HepG2 (cell line): Measurements from ENCODE around the gene MAP2K5. TPM values are rescaled to one million over a fixed set of nuclear protein-coding genes. Genes with fewer than 3 reads are reported as not detected.

ENCODE experiments used
- CREB1 ChIP-seq, 2 experiments: fragments of 450-650 bp in 1 of 2; IDR thresholded peaks; 2 replicates each; pipeline ENCODE4 v1.6.1; 2016 to 2017; ENCODE audit warnings: control low read depth in 1 of 2, mild to moderate bottlenecking in 1 of 2, missing compliant biosample characterization in 1 of 2, missing genetic modification characterization in 1 of 2
- POLR2AphosphoS5 ChIP-seq: IDR thresholded peaks from 2 replicates; pipeline ENCODE4 v1.6.1; 2012; ENCODE audit warnings: low read depth, low read length
- RBM22 ChIP-seq: fragments of 200-400 bp; formaldehyde crosslinking; optimal IDR thresholded peaks from 2 replicates; pipeline ENCODE3; 2017; ENCODE audit warnings: mild to moderate bottlenecking, low read length, moderate library complexity
- RFX5 ChIP-seq: IDR thresholded peaks from 2 replicates; pipeline ENCODE4 v1.6.1; 2011; ENCODE audit warnings: low read depth, low read length, improper control_type of control experiment
- ZNF550 ChIP-seq: sonication (generic); formaldehyde crosslinking; IDR thresholded peaks from 2 replicates; pipeline ENCODE4 v1.4.0; 2020; ENCODE audit warnings: mild to moderate bottlenecking, missing genetic modification reagents, borderline replicate concordance
- ZNF746 ChIP-seq: sonication (generic); formaldehyde crosslinking; IDR thresholded peaks from 2 replicates; pipeline ENCODE4 v1.8.0; 2022; ENCODE audit warnings: mild to moderate bottlenecking, missing genetic modification reagents
- ZNF788 ChIP-seq: sonication (generic); formaldehyde crosslinking; IDR thresholded peaks from 2 replicates; pipeline ENCODE4 v1.5.0; 2020; ENCODE audit warnings: mild to moderate bottlenecking, missing genetic modification reagents, borderline replicate concordance
- polyA plus RNA-seq, 8 experiments: library from polyadenylated mRNA; depleted of rRNA in 3 of 8; stranded (reverse) in 7 of 8; unstranded in 1 of 8; fragments of >200 nt; fragmentation: Illumina TruSeq in 4 of 8; extraction: Trizol in 4 of 8; gene quantifications; 2 replicates each; pipeline versions ENCODE4 v1.2.1 to v1.2.3, GENCODE V29; 2011 to 2016; ENCODE audit warnings: low read depth in 4 of 8, missing spikeins in 1 of 8, mixed read lengths in 1 of 8; ENCODE audit not compliant: insufficient read depth in 1 of 8
- total RNA-seq, 5 experiments: library from RNA; depleted of rRNA; stranded (reverse); fragments of >200 nt; fragmentation: Illumina TruSeq; extraction: Trizol; gene quantifications; 2 replicates each; pipeline ENCODE4 v1.2.3, GENCODE V29; 2016; ENCODE audit warnings: low read depth in 1 of 5
- TF ChIP-seq, protein P1 (sequence below): IDR thresholded peaks from 2 replicates; pipeline ENCODE4 v1.6.1; 2016; ENCODE audit warnings: missing compliant biosample characterization, missing genetic modification reagents, borderline replicate concordance
- TF ChIP-seq, protein P2 (sequence below): IDR thresholded peaks from 2 replicates; pipeline ENCODE4 v1.6.1; 2012; ENCODE audit warnings: low read length, improper control_type of control experiment
- TF ChIP-seq, protein P3 (sequence below): sonication (generic); formaldehyde crosslinking; IDR thresholded peaks from 2 replicates; pipeline ENCODE4 v1.5.1; 2020; ENCODE audit warnings: mild to moderate bottlenecking, missing genetic modification reagents, borderline replicate concordance
- TF ChIP-seq, protein P4 (sequence below), 2 experiments: sonication (generic) in 1 of 2; formaldehyde crosslinking in 1 of 2; IDR thresholded peaks; 2 replicates each; pipeline versions ENCODE4 v1.5.1 to v1.6.1; 2011 to 2020; ENCODE audit warnings: borderline replicate concordance in 1 of 2, low read depth in 1 of 2, low read length in 1 of 2, mild to moderate bottlenecking in 1 of 2, missing genetic modification reagents in 1 of 2, moderate library complexity in 1 of 2

The MAP2K5 gene
- total and polyA plus RNA-seq, 2 of the 13 experiments (the other 11 are each of a cell fraction or from before 2014, with no cell fraction given): 4.0 to 4.3 TPM

DNA sequence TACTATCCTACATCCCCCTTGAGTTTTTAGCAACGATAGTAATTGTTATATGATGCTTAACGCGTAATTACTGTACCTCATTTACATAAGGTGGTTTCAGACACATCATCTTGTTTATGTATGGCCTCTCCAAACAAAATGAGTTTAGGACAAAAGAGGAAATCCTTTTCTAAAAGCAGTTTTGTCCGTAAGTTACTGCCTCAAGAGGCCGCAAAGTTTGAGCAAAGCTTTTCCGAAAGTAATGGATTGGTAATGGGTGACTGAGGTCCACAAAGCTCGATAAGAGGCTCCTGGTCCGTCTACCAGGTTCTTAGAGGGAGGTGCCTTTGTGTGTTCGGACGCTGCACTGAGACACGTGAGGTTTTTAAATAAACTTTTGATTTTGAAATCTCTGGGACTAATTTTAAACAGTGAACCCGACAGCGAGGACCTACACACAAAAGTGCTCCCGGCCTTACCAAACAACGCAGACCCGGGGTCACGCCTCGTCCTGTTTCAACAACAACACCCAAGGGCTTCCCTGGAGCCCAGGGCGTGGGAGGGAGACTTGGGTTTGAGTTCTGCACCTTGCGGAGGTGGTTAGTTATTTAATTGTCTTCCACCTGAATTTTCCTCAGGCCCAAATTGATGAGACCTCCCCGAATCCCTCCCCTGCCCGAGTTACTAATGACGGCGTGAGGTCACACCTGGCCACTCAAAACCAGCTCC, 22.0 kb upstream of the MAP2K5 start (continued):
- TF ChIP-seq, protein P1, sequence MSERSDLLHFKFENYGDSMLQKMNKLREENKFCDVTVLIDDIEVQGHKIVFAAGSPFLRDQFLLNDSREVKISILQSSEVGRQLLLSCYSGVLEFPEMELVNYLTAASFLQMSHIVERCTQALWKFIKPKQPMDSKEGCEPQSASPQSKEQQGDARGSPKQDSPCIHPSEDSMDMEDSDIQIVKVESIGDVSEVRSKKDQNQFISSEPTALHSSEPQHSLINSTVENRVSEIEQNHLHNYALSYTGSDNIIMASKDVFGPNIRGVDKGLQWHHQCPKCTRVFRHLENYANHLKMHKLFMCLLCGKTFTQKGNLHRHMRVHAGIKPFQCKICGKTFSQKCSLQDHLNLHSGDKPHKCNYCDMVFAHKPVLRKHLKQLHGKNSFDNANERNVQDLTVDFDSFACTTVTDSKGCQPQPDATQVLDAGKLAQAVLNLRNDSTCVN: no peak; the same call in 1 of the 2 replicates
- TF ChIP-seq ZNF788 (CRISPR knock-in tag) (0 out of 2 replicates have a peak, but pooled peaks have one; percentile 4), RBM22 (no peak), POLR2AphosphoS5 (peak; percentile 83), RFX5 (peak; percentile 88; the same call in 1 of the 2 replicates), ZNF746 (CRISPR knock-in tag) (no peak; the same call in 1 of the 2 replicates), ZNF550 (CRISPR knock-in tag) (no peak), CREB1 (IDR thresholded peaks at IDR 0.05) (peak; percentile 36; the same call in 1 of the 2 replicates), CREB1 (CRISPR knock-in tag; IDR thresholded peaks at IDR 0.05) (no peak)
- TF ChIP-seq, protein P2, sequence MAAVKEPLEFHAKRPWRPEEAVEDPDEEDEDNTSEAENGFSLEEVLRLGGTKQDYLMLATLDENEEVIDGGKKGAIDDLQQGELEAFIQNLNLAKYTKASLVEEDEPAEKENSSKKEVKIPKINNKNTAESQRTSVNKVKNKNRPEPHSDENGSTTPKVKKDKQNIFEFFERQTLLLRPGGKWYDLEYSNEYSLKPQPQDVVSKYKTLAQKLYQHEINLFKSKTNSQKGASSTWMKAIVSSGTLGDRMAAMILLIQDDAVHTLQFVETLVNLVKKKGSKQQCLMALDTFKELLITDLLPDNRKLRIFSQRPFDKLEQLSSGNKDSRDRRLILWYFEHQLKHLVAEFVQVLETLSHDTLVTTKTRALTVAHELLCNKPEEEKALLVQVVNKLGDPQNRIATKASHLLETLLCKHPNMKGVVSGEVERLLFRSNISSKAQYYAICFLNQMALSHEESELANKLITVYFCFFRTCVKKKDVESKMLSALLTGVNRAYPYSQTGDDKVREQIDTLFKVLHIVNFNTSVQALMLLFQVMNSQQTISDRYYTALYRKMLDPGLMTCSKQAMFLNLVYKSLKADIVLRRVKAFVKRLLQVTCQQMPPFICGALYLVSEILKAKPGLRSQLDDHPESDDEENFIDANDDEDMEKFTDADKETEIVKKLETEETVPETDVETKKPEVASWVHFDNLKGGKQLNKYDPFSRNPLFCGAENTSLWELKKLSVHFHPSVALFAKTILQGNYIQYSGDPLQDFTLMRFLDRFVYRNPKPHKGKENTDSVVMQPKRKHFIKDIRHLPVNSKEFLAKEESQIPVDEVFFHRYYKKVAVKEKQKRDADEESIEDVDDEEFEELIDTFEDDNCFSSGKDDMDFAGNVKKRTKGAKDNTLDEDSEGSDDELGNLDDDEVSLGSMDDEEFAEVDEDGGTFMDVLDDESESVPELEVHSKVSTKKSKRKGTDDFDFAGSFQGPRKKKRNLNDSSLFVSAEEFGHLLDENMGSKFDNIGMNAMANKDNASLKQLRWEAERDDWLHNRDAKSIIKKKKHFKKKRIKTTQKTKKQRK: no peak
- TF ChIP-seq, protein P3, sequence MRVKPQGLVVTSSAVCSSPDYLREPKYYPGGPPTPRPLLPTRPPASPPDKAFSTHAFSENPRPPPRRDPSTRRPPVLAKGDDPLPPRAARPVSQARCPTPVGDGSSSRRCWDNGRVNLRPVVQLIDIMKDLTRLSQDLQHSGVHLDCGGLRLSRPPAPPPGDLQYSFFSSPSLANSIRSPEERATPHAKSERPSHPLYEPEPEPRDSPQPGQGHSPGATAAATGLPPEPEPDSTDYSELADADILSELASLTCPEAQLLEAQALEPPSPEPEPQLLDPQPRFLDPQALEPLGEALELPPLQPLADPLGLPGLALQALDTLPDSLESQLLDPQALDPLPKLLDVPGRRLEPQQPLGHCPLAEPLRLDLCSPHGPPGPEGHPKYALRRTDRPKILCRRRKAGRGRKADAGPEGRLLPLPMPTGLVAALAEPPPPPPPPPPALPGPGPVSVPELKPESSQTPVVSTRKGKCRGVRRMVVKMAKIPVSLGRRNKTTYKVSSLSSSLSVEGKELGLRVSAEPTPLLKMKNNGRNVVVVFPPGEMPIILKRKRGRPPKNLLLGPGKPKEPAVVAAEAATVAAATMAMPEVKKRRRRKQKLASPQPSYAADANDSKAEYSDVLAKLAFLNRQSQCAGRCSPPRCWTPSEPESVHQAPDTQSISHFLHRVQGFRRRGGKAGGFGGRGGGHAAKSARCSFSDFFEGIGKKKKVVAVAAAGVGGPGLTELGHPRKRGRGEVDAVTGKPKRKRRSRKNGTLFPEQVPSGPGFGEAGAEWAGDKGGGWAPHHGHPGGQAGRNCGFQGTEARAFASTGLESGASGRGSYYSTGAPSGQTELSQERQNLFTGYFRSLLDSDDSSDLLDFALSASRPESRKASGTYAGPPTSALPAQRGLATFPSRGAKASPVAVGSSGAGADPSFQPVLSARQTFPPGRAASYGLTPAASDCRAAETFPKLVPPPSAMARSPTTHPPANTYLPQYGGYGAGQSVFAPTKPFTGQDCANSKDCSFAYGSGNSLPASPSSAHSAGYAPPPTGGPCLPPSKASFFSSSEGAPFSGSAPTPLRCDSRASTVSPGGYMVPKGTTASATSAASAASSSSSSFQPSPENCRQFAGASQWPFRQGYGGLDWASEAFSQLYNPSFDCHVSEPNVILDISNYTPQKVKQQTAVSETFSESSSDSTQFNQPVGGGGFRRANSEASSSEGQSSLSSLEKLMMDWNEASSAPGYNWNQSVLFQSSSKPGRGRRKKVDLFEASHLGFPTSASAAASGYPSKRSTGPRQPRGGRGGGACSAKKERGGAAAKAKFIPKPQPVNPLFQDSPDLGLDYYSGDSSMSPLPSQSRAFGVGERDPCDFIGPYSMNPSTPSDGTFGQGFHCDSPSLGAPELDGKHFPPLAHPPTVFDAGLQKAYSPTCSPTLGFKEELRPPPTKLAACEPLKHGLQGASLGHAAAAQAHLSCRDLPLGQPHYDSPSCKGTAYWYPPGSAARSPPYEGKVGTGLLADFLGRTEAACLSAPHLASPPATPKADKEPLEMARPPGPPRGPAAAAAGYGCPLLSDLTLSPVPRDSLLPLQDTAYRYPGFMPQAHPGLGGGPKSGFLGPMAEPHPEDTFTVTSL (CRISPR knock-in tag): 0 out of 2 replicates have a peak, but pooled peaks have one; percentile 31
- TF ChIP-seq, protein P4, sequence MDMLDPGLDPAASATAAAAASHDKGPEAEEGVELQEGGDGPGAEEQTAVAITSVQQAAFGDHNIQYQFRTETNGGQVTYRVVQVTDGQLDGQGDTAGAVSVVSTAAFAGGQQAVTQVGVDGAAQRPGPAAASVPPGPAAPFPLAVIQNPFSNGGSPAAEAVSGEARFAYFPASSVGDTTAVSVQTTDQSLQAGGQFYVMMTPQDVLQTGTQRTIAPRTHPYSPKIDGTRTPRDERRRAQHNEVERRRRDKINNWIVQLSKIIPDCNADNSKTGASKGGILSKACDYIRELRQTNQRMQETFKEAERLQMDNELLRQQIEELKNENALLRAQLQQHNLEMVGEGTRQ (IDR thresholded peaks at IDR 0.05; ENCODE audit: low read depth, low read length): no peak
- TF ChIP-seq, protein P4 (CRISPR knock-in tag; IDR thresholded peaks at IDR 0.05; ENCODE audit: borderline replicate concordance): no peak
